Ammon's horn (tissue), 1 donor: ENCODE measurements around the gene RIOX2.

Source experiments
- DNase-seq: peaks from one replicate; pipeline ENCODE4 v3.0.0-alpha.2; 2016; ENCODE audit warnings: low spot score

The RIOX2 gene

DNA sequence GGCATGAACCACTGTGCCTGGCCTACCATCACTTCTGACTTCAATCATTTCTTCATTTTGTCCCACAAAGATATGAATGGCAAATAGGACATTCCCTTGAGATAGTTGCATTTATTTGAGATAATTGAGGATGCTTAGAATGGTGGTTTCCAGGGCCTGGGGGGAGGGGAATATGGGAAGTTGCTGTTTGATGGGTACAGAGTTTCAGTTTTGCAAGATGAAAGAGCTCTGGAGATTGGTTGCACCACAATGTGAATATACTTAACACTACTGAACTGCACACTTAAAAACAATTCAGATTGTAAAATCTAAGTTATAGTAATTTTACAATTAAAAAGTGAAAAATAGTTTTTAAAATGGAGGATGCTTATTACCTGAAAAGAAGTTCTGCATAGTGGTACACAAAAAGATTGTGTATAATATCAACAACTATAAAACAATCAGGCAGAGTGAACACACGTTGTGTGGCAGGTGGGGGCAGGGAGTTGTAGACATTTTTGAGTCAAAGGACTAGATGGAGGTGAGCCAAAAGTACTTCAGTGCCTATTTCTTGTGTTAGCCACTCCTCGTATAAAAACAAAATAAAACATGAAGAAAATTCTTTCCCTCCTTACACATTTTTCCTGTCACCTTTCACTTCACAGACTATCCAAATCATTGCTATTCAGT lies 18.5 kb upstream of the RIOX2 start:
- no peak for DNase-seq

DNA sequence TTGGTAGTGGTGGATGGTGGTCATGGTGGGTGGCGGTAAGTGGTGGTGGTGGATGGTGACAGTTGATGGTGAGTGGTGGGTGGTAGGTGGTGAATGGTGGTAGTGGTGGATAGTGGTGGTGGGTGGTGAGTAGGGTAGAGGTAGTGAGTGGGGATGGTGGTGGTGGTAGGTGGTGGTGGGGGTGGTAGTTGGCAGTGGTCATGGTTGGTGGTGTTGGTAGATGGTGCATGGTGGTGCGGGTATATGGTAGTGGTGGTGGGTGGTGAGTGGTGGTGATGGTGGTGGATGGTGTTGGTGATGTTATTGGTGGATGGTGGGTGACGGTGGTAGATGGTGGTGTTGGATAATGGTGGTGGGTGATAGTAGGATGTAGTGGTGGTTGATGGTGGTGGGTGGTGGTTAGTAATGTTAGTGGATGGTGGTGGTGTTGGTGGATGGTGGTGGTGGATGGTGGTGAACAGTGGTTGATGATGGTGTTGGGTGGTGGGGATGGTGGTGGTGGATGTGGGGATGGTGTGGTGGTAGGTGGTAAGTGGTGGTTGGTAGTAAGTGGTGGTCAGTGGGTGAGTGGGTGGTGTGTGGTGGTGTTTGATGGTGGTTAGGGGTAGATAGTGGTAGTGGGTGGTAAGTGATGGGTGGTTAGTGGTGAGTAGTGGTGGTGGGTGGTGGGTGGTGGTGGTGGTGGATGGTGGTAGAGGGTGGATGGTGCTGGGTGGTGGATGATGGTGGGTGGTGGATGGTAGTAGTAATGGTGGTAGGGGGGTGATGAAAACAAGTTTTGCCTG lies 16.7 kb upstream of the RIOX2 start:
- no peak for DNase-seq

- no peak for DNase-seq
Observed at GRCh38 chr3:97987306-97987705, 15.1 kb upstream of the RIOX2 start.

DNA sequence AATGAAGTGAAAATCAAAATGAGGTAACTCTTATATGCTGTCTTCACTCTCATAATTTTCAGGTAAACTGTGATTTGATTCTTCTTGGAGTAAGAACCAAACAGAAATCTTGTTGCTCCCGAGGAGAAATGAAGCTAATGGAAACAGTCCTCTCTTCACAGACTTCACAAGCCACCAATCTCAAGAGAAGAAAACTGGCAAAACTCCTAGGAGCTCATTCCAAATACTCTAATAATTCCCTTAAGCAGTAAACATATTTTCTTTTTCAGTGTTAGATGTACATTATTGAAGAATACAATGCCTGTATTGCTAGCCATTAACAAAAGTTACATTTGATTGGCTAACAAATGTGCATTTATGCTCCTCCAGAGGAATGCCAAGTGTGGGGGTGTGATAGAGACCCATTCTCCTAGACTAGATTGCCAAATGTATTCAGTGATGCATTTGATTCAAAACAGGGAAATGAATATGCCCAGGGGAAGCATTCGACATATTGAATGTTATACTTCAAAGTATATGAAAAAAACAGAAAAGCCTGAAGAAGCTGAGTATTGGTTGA lies 11.8 kb upstream of the RIOX2 start:
- no peak for DNase-seq

DNA sequence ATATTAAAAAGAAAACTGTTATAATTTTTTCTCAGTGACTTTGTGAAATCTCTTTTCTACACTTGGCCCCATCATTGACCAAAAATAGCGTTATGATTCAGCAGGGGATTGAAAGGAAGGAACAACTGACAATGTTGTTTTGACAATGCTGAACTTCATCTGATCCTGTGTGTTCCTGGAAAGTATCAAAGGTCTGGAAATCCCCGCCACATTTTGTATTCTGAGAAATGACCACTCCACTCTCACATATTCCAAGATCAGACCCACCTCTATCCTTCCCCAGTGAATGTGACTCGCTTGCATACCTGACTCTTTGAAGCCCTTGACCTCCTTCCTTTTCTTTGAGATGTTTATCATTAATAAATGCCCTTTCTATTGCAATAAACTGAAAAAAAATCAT lies 9.7 kb upstream of the RIOX2 start:
- no peak for DNase-seq

- no peak for DNase-seq
Observed at GRCh38 chr3:97979610-97980009, 7.4 kb upstream of the RIOX2 start.

DNA sequence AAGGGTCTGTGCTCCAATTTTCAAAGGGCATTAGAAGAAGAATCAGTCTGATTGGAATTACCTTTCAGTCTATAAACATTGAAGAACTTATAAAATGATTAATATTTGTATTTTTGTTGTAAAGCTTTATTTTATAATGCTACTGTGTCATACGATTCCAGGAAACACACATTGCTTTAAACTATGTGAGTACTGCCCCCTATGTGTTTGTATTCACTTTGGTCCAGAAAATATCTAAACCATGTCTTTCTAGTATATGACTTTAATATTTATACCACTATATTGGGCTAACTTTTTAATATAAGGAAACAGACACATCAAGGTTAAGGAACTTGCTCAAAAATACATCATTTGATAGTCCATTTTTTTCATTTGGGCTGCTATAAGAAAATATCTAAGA lies 3.2 kb upstream of the RIOX2 start:
- no peak for DNase-seq

GRCh38 chr3:97974996-97975395 lies 2.8 kb upstream of the RIOX2 start:
- DNase-seq, result no peak

DNA sequence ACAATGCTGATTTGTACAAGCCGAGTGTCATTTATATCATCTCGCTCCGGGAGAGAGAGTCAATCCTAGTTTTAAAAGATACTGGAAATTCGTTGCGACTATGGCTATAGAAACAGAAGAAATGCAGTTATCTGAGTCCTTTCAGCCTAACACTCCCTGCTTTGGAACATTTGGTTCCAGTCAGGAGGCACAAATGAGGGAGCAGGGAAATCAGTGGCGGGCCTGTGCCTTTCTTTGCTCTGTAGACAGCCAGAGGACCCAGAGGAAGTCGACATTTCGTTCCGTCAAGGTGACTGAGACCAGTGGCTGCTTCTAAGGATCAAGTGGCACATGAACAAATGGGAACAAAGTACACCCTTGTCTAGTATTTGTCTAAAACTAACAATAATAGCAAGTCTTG lies 745 bp upstream of the RIOX2 start:
- DNase-seq, result no peak

DNA sequence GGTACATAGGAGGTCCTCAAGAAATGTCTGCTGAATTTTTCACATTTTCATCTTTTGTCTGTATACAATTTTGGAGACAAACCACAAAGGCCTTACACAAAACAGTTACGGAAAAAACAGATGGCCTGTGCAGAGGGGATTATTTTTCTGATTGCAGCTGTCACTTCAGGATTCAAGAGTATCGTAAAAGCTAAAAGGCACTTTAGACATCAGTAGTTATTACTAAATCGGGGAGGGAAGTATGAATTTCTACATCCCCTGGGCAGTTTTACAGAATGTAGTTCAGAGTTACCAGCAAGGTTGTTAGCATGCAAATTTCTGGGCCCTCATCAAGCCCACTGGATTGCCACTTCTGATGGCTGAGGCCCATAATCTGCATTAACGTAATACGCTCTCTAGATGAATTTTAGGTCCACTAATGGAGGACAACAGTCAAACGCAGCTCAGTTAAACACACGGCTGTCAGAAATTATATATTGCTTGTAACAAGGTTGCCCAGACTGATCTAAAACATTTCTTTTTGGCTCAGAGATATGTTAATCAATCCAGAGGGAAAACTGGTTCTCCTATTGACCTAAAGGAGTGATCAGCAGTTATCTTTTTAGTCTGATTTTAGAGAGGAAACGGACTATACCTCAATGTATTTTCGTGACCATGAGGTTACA lies 1.1 kb downstream of the RIOX2 start:
- DNase-seq, result no peak

DNA sequence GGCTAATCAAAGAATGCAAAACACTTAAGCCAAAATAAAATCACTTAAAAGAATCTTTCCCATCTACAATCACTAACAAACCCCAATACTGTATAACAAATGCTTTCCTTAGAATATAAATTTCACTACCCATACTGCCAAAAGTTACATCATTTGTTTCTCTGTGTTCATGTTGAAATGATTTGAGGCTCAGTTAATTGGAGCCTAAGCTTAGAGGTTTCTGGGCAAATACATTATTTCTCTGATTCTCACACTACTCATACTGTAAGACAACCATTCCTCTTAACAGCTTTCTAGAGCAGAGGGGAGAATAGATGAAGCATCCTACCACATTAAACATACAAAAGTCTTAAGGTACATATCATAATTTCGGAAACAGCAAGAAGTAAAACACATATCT lies 2.1 kb downstream of the RIOX2 start:
- DNase-seq, result no peak

- DNase-seq, result no peak
Observed at GRCh38 chr3:97969541-97969940, 2.7 kb downstream of the RIOX2 start.

GRCh38 chr3:97968376-97968775 lies 3.9 kb downstream of the RIOX2 start:
- no peak for DNase-seq

- DNase-seq, result no peak
Observed at GRCh38 chr3:97967966-97968365, 4.3 kb downstream of the RIOX2 start.

GRCh38 chr3:97960993-97961766 lies 11.1 kb downstream of the RIOX2 start:
- no peak for DNase-seq

DNA sequence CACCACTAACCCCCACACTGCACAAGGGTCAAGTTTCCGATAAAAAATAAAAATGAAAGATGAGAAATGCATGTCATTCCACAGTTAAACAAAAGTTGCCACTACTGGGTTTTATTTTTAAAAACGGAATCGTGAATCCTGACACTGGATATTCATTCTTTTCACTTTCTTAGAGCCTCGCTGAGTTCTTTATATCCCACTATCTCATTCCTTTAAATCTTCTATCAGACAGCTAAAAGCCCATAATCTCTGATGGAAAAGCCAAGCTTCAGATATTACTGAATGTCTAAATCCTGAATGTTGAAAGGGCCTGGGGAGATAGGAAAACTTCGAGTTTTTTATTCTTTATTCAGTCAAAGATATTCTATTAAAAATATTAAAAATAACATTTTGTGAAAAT lies 11.7 kb downstream of the RIOX2 start:
- no peak for DNase-seq

DNA sequence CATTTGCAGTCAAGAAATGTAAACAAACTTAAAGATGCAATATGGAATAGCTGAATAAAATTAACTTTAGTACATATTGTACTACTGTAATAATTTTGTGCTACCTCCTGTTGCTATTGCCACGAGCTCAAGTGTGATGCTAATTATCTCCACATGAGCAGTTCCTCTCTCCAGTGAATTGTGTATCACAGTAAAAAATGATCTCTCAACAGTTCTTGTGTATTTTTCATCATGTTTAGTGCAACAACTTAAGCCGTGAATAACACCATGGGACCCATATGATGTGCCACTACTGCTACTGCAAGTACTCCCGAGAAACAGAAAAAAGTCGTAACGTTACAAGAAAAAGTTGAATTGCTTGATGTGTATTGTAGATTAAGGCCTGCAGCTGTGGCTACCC lies 12.4 kb downstream of the RIOX2 start:
- no peak for DNase-seq

GRCh38 chr3:97958796-97959195 lies 13.4 kb downstream of the RIOX2 start:
- no peak for DNase-seq

GRCh38 chr3:97958396-97958795 lies 13.8 kb downstream of the RIOX2 start:
- no peak for DNase-seq

DNA sequence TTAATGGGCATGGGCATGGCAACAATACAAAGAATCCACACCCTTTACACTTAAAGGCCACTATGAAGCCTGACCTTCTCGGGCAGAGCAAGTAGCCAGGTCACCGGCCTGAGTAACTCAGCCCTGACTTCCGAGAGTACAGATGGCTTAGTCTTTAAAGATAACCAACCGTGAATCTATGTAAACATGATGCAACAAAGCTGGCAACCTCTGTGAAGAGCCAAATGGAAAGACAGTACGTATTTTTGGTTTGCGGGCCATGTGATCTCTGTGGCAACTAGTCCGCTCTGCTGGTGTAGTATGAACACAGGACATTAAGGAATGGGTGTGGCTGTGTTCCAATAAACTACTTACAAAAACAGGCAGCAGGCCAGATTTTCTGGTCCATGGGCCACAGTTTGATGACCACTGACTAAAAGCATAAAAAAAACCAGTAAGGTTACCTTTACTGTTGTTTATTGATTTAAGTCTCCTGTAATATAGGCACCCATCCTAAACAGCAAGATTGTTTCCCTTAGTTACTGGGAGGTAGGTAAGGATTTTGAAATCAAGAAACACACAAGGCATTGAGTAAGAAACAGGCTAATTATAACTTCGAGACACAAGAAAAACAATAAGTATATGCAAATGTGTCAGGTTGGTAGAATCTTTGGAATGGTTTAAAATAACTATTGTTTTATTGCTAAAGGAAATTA lies 14.5 kb downstream of the RIOX2 start:
- no peak for DNase-seq

- no peak for DNase-seq
Observed at GRCh38 chr3:97956051-97956450, 16.2 kb downstream of the RIOX2 start.
